Measurements from ENCODE around the gene MYO5C.

DNA sequence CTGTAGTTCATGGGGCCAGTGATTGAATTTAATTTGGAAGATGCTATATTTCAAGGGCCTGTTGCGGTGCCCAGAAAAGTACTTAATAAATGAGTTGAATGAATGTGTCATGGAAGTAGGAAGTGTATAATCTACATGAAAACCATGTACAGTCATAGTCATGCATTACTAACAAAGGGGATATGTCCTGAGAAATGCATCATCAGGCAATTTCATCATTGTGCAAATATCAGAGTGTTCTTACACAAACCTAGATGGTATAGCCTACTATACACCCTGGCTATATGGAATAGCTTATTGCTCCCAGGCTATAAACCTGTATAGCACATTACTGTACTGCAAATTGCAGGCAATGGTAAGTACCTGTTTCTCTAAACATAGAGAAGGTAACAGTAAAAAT lies 10.7 kb upstream of the MYO5C start:
- TF ChIP-seq, protein P1, sequence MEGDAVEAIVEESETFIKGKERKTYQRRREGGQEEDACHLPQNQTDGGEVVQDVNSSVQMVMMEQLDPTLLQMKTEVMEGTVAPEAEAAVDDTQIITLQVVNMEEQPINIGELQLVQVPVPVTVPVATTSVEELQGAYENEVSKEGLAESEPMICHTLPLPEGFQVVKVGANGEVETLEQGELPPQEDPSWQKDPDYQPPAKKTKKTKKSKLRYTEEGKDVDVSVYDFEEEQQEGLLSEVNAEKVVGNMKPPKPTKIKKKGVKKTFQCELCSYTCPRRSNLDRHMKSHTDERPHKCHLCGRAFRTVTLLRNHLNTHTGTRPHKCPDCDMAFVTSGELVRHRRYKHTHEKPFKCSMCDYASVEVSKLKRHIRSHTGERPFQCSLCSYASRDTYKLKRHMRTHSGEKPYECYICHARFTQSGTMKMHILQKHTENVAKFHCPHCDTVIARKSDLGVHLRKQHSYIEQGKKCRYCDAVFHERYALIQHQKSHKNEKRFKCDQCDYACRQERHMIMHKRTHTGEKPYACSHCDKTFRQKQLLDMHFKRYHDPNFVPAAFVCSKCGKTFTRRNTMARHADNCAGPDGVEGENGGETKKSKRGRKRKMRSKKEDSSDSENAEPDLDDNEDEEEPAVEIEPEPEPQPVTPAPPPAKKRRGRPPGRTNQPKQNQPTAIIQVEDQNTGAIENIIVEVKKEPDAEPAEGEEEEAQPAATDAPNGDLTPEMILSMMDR (optimal IDR thresholded peaks at IDR 0.05 in 1 of 3, IDR thresholded peaks at IDR 0.05 in 1 of 3, conservative IDR thresholded peaks at IDR 0.05 in 1 of 3; ENCODE audit: extremely low read depth in 1 of 3, insufficient read depth in 2 of 3, low read length in 3 of 3) = no peak
- no peak for TF ChIP-seq EZH2 (IDR thresholded peaks at IDR 0.05; ENCODE audit: low read length)

Data from keratinocyte (primary cell).